OCI-LY7 (cell line): Measurements from ENCODE around the gene VPREB3. TPM values are rescaled to one million over a fixed set of nuclear protein-coding genes. Genes with fewer than 3 reads are reported as not detected.

Source experiments
- BruUV-seq: library from RNA; stranded (reverse); fragments of 400-500 nt; replicated peaks from 2 replicates; lab custom pipeline; 2021; lab: Mats Ljungman, UMichigan
- CTCF ChIA-PET: fragments of 300-600 bp; sonication (Branson Sonifier 250); formaldehyde crosslinking; loops from one replicate; lab custom pipeline; 2022; ENCODE audit warnings: antibody characterized with exemption; ENCODE audit not compliant: unreplicated experiment; lab: Charles Lee
- POLR2A ChIA-PET: fragments of 300-600 bp; sonication (Branson Sonifier 250); formaldehyde crosslinking; loops from one replicate; lab custom pipeline; 2022; ENCODE audit warnings: antibody characterized with exemption; lab: Charles Lee
- DNase-seq: peaks from one replicate; pipeline ENCODE4 v3.0.0-alpha.2; 2015; ENCODE audit warnings: low spot score
- H2AFZ ChIP-seq: fragments of 200-600 bp; sonication (generic), shearing (Covaris generic); 2 replicates; pipeline ENCODE4 v1.6.1; 2014; ENCODE audit warnings: mild to moderate bottlenecking, antibody characterized with exemption, low read length, moderate library complexity
- H3K27ac ChIP-seq: fragments of 200-600 bp; sonication (generic); 2 replicates; pipeline ENCODE4 v1.5.1; 2014; ENCODE audit warnings: mixed run types, low read depth, mild to moderate bottlenecking, moderate library complexity, low read length, inconsistent platforms; ENCODE audit not compliant: poor library complexity, severe bottlenecking
- H3K36me3 ChIP-seq: fragments of 200-600 bp; sonication (generic); 2 replicates; pipeline ENCODE4 v1.6.1; 2014; ENCODE audit warnings: mild to moderate bottlenecking, antibody characterized with exemption, low read length, moderate library complexity, mixed read lengths; ENCODE audit not compliant: insufficient read depth
- H3K4me1 ChIP-seq: fragments of 200-600 bp; sonication (generic); 2 replicates; pipeline ENCODE4 v1.5.1; 2014; ENCODE audit warnings: mild to moderate bottlenecking, low read length; ENCODE audit not compliant: insufficient read depth, poor library complexity, severe bottlenecking
- H3K4me2 ChIP-seq: fragments of 200-600 bp; sonication (generic); 2 replicates; pipeline ENCODE4 v1.6.1; 2014; ENCODE audit warnings: mild to moderate bottlenecking, low read length
- H3K4me3 ChIP-seq: fragments of 200-600 bp; sonication (generic); 2 replicates; pipeline ENCODE4 v1.5.1; 2014; ENCODE audit warnings: mild to moderate bottlenecking, low read depth, low read length; ENCODE audit not compliant: poor library complexity, severe bottlenecking
- H3K79me2 ChIP-seq: fragments of 200-600 bp; sonication (generic); 2 replicates; pipeline ENCODE4 v1.6.1; 2016; ENCODE audit warnings: low read depth, mild to moderate bottlenecking, low read length, moderate library complexity, mixed read lengths; ENCODE audit not compliant: insufficient read depth
- H3K9me2 ChIP-seq: fragments of 200-600 bp; sonication (generic); 2 replicates; pipeline ENCODE4 v1.6.1; 2016; ENCODE audit warnings: mild to moderate bottlenecking, low read length, mixed read lengths; ENCODE audit not compliant: insufficient read depth
- H3K9me3 ChIP-seq: fragments of 200-600 bp; sonication (generic); 2 replicates; pipeline ENCODE4 v1.6.1; 2014; ENCODE audit warnings: mild to moderate bottlenecking, mixed run types, low read length, mixed read lengths
- H4K20me1 ChIP-seq: fragments of 200-600 bp; sonication (generic); 2 replicates; pipeline ENCODE4 v1.6.1; 2014; ENCODE audit warnings: mild to moderate bottlenecking, antibody characterized with exemption, low read length, moderate library complexity, mixed read lengths; ENCODE audit not compliant: insufficient read depth
- CTCF ChIP-seq: fragments of 200-600 bp; sonication (generic); conservative IDR thresholded peaks from 2 replicates; pipeline ENCODE4 v1.5.1; 2014; ENCODE audit warnings: mild to moderate bottlenecking, antibody characterized with exemption, low read length, moderate library complexity, mixed read lengths
- EZH2phosphoT487 ChIP-seq: fragments of 200-600 bp; sonication (generic); IDR thresholded peaks from 2 replicates; pipeline ENCODE4 v1.6.1; 2018; ENCODE audit warnings: low read depth, borderline replicate concordance, mild to moderate bottlenecking, mixed run types, antibody characterized with exemption, low read length, moderate library complexity, mixed read lengths
- intact Hi-C: fragments of 100-400 bp; cut with micrococcal nuclease; formaldehyde crosslinking; loops from one replicate; pipeline ENCODE4 v1.10.0; 2022; ENCODE audit not compliant: unreplicated experiment
- total RNA-seq, 2 experiments: library from RNA; depleted of rRNA in 1 of 2; stranded (reverse); fragments of >200 nt in 1 of 2; shearing (Covaris generic) in 1 of 2; gene quantifications; 2 replicates each; pipeline ENCODE4 v1.2.3, GENCODE V29; 2014 to 2022

VPREB3 gene
- total RNA-seq, 2 experiments from 2014 or later, result 241 to 312 TPM

GRCh38 chr22:23754980-23755636, 883 bp upstream of the VPREB3 start:
- H2AFZ ChIP-seq, result peak overlapping the region; percentile 14; the same call in 1 of the 2 replicates
- peaks cover 54% of the 10 kb centered on the region for H3K4me1 ChIP-seq
- CTCF ChIA-PET, result no interaction called here
- intact Hi-C loops, result loop anchor here (5.0 to 10.0 kb wide), 2 partner anchors 92 to 820 kb away; no protein-coding TSS in a partner anchor
- H3K36me3 ChIP-seq, result no peaks in the 10 kb centered on the region; the same call in 1 of the 2 replicates
- peaks cover 11% of the 10 kb centered on the region; the same call in 1 of the 2 replicates for H3K79me2 ChIP-seq
- TF ChIP-seq CTCF, result no peak
- no peak for TF ChIP-seq EZH2phosphoT487
- peak overlapping the region; percentile 93 for H3K4me2 ChIP-seq
- BruUV-seq, result no TSS peak
- no peaks in the 10 kb centered on the region for H4K20me1 ChIP-seq
- no peaks in the 10 kb centered on the region for H3K9me3 ChIP-seq
- H3K27ac ChIP-seq, result peak overlapping the region; percentile 95
- DNase-seq, result peak; percentile 56
- H3K9me2 ChIP-seq, result no peaks in the 10 kb centered on the region
- H3K4me3 ChIP-seq, result peak overlapping the region; percentile 78
- POLR2A ChIA-PET, result interaction anchor here (0.6 to 2.3 kb wide), 7 partner anchors 12 to 102 kb away, joined by 3 to 8 read pairs (median 4); partner anchors contain the start of gene SLC2A11

DNA sequence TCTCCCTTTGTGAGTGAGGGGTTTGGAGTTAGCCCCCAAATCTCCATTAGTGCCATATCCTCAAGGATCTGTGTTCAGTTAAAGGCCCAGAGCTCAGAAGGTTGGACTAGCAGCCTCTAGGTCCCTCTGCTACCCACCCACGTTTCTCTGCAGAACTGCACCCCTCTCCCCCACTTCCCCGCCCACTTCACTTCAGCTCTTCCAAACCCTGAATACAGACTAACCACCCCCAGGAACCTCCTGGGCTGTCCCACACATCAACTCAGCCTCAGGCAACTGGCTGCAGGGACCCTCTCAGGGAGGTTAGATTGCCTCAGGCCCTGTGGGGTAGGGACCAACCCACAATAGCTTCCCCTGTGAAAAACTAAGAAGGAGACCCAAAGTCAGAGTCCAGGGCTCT, 840 bp downstream of the VPREB3 start:
- H3K9me3 ChIP-seq, result no peaks in the 10 kb centered on the region
- H3K9me2 ChIP-seq, result no peaks in the 10 kb centered on the region
- intact Hi-C loops, result loop anchor here (5.0 to 10.0 kb wide), 2 partner anchors 94 to 819 kb away; no protein-coding TSS in a partner anchor
- TF ChIP-seq EZH2phosphoT487 (no peak), CTCF (peak; percentile 38; the same call in 1 of the 2 replicates)
- ChIA-PET POLR2A (interaction anchor here (0.6 to 2.5 kb wide), 8 partner anchors 12 to 104 kb away, joined by 3 to 8 read pairs (median 3); partner anchors contain the start of gene SLC2A11), CTCF (no interaction called here)
- peaks cover 59% of the 10 kb centered on the region for H3K4me1 ChIP-seq
- H4K20me1 ChIP-seq, result no peaks in the 10 kb centered on the region
- no peaks in the 10 kb centered on the region; the same call in 1 of the 2 replicates for H3K36me3 ChIP-seq
- peak overlapping the region; percentile 78 for H3K4me3 ChIP-seq
- peak overlapping the region; percentile 93 for H3K4me2 ChIP-seq
- H2AFZ ChIP-seq, result no peak overlapping the region
- DNase-seq, result peak; percentile 70
- peak overlapping the region; percentile 95 for H3K27ac ChIP-seq
- no TSS peak for BruUV-seq
- H3K79me2 ChIP-seq, result peaks cover 11% of the 10 kb centered on the region; the same call in 1 of the 2 replicates
